ENCODE measurements around the gene CITED4.

Gene CITED4

DNA sequence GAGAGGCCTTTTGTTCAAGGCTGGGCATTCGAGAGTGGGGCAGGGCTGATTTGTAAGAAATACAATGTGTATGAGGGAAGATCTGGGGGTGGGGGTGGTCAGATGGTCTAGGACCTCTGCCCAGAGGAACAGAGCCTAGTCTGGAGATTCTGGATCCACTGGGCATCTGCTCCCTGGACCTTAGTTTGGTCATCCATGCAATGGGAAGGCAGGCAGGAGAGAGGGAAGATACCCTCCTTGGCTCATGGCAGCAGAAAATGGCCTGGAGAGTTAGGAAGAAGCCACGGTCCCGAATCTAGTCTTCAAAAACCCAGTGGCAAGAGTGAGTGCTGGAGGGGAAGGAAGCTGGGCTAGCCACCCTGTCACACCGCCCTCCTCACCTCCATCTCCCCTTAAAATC lies 38.8 kb downstream of the CITED4 start:
- TF ChIP-seq, protein P1, sequence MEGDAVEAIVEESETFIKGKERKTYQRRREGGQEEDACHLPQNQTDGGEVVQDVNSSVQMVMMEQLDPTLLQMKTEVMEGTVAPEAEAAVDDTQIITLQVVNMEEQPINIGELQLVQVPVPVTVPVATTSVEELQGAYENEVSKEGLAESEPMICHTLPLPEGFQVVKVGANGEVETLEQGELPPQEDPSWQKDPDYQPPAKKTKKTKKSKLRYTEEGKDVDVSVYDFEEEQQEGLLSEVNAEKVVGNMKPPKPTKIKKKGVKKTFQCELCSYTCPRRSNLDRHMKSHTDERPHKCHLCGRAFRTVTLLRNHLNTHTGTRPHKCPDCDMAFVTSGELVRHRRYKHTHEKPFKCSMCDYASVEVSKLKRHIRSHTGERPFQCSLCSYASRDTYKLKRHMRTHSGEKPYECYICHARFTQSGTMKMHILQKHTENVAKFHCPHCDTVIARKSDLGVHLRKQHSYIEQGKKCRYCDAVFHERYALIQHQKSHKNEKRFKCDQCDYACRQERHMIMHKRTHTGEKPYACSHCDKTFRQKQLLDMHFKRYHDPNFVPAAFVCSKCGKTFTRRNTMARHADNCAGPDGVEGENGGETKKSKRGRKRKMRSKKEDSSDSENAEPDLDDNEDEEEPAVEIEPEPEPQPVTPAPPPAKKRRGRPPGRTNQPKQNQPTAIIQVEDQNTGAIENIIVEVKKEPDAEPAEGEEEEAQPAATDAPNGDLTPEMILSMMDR (IDR thresholded peaks at IDR 0.05; ENCODE audit: control insufficient read depth, insufficient read depth, low read depth, low read length, missing control alignments) = no peak
- no peak overlapping the region for H3K4me3 ChIP-seq (ENCODE audit: control insufficient read depth, low read depth, low read length)
- DNase-seq (ENCODE audit: low read depth) = no peak

DNA sequence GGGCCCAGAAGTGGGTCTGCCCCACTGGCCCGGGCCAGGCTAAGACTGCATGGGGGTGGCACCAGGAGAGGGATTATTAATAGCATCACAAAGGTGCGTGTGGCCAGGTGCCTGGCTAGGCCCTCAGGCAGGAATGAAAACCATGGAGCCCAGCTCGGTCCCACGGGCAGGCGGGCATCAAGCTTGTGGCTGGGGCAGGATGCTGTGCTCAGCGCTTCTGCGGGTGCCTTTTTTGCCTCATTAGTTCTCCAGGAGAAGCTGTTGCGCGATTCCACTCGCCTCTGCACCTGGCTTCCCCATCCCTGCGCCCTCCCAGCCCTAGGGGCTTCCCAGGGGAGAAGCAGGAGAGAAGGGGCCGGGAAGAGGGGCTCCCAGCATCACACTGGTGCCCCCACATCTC lies 39.3 kb downstream of the CITED4 start:
- TF ChIP-seq, protein P1 (IDR thresholded peaks at IDR 0.05; ENCODE audit: control insufficient read depth, insufficient read depth, low read depth, low read length, missing control alignments) = no peak
- DNase-seq (ENCODE audit: low read depth) = no peak
- H3K4me3 ChIP-seq (ENCODE audit: control insufficient read depth, low read depth, low read length) = no peak overlapping the region

DNA sequence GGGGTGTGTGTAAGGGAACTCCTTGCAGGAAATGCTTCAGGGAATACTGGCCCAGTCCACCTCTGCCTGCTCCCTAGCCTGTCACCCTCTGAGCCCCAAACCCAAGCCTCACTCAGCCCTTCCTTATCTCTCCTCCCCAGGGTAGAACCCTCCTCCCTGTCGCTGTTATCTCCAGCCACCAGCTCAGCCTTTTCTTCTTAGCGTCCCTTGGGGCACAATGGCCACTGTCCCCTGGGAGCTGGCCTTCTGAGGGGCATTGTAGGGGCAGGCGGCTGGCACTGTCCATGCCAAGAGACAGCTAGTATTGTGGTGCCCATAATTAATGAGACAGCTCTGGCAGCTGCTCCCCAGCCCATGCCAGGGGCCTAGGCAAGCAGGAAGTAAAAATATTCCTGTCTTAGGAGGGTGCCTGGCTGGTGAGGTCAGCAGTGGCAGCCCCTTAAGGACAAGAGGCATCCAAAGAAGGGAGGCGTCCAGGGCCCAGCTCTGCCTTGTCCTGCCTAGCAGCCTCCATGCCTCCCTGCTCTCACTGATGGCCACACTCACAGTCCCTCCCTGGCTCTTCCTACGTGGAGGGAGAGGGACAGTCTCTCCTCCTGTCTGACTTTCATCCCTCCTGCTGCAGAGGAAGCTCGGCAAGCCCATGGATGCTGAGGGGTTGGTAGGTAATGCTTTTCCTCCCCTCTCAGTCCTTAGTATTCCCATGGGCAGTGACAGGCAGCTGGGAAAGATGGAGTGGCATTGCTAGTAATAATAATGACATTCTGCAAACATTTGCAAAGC lies 41.1 kb downstream of the CITED4 start:
- TF ChIP-seq, protein P1 (IDR thresholded peaks at IDR 0.05; ENCODE audit: control insufficient read depth, insufficient read depth, low read depth, low read length, missing control alignments) = no peak
- no peak for DNase-seq (ENCODE audit: low read depth)
- H3K4me3 ChIP-seq (ENCODE audit: control insufficient read depth, low read depth, low read length) = no peak overlapping the region

DNA sequence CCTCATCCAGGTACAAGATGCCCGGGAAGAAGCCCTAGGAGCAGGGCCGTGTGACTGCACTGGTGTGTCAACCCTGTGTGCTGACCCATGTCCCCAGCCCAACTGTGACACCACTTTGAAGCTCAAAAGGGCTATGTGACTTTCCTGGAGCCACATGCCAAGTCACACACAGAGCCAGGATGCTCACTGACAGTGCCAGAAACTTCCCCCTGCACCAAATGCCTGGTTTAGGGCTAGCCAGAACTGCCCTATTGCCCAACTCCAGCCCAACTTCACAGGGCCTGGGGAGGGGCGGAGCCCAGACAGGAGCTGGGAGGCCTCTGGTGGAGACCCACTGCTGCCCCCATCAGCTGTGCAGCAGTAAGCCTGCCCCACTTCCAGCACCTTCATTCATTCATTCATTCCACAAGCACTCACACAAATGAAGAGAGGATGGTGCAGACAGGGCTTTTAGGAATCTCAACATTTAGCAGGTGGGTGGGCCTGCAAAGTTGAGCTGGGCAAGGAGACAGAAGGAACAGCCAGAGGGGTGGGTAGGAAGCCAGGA lies 41.8 kb downstream of the CITED4 start:
- DNase-seq (ENCODE audit: low read depth) = no peak
- H3K4me3 ChIP-seq (ENCODE audit: control insufficient read depth, low read depth, low read length) = no peak overlapping the region
- TF ChIP-seq, protein P1 (IDR thresholded peaks at IDR 0.05; ENCODE audit: control insufficient read depth, insufficient read depth, low read depth, low read length, missing control alignments) = no peak

DNA sequence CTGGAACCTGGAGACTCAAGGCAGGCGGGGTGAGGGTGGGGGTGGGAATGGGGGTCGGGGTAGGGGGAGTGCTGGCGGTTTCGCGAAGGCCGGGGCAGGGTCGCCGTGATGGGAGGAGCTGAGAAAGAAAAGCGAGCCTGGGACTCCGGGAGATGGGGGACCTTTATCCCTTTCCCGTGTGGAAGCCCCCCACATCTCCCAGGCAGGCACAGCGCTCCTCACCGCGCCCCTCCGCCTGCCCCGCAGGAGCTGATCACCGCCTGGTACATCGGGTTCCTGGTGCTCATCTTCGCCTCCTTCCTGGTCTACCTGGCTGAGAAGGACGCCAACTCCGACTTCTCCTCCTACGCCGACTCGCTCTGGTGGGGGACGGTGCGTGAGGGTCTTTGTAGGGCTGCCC lies 43.1 kb downstream of the CITED4 start:
- no peak for DNase-seq (ENCODE audit: low read depth)
- TF ChIP-seq, protein P1 (IDR thresholded peaks at IDR 0.05; ENCODE audit: control insufficient read depth, insufficient read depth, low read depth, low read length, missing control alignments) = no peak
- H3K4me3 ChIP-seq (ENCODE audit: control insufficient read depth, low read depth, low read length) = no peak overlapping the region

DNA sequence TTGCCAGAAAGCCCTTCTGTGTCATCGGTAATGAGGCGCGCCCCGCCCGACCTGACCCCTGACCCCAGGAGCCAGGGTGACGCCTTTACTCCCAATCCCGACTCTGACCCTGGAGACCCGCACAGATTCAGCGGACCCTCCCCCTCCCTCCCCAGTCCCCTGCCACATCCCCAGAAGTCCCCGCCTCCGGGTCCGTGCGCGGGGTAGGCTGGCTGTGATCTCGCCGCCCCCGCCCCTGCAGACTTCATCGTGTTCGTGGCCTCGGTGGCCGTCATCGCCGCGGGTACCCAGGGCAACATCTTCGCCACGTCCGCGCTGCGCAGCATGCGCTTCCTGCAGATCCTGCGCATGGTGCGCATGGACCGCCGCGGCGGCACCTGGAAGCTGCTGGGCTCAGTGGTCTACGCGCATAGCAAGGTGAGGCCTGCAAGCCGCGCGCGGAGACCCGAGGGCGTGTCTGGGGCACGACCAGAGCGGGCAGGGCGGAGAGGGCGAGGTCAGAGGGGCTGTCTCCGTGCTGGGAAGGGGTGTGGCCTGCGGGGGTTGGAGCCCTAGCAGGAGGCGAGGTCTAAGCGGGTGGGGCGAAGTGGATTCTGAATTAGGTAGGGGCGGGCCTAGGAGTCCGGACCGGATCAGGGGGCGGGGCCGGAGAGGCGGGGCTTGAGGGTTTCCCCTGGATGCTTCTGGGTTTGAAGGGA lies 43.8 kb downstream of the CITED4 start:
- H3K4me3 ChIP-seq (ENCODE audit: control insufficient read depth, low read depth, low read length) = peak overlapping the region; percentile 35
- TF ChIP-seq, protein P1 (IDR thresholded peaks at IDR 0.05; ENCODE audit: control insufficient read depth, insufficient read depth, low read depth, low read length, missing control alignments) = no peak
- no peak for DNase-seq (ENCODE audit: low read depth)

Measured in AG09309 (cell line).